Uterus (tissue), 2 donors: Measurements from ENCODE around the gene SHROOM3.

Experiments used
- CTCF ChIP-seq, 4 experiments: fragments of 200-600 bp in 2 of 4; fragments of 450-650 bp in 2 of 4; sonication (generic) in 2 of 4; IDR thresholded peaks; one replicate each; pipeline ENCODE4 v1.5.1; 2016 to 2019; ENCODE audit warnings: antibody characterized with exemption in 4 of 4, mild to moderate bottlenecking in 2 of 4, moderate library complexity in 1 of 4
- POLR2A ChIP-seq, 2 donors: fragments of 450-650 bp; IDR thresholded peaks; one replicate each; pipeline ENCODE4 v1.6.1; 2016; ENCODE audit warnings: antibody characterized with exemption in 2 of 2, mild to moderate bottlenecking in 1 of 2, moderate library complexity in 1 of 2

GRCh38 chr4:76654084-76654483 lies 219.1 kb downstream of the SHROOM3 start:
- no peak for TF ChIP-seq CTCF (IDR thresholded peaks at IDR 0.05)
- TF ChIP-seq POLR2A (IDR thresholded peaks at IDR 0.05), result no peak
